Measurements from ENCODE around the gene SALL4.

Gene SALL4

DNA sequence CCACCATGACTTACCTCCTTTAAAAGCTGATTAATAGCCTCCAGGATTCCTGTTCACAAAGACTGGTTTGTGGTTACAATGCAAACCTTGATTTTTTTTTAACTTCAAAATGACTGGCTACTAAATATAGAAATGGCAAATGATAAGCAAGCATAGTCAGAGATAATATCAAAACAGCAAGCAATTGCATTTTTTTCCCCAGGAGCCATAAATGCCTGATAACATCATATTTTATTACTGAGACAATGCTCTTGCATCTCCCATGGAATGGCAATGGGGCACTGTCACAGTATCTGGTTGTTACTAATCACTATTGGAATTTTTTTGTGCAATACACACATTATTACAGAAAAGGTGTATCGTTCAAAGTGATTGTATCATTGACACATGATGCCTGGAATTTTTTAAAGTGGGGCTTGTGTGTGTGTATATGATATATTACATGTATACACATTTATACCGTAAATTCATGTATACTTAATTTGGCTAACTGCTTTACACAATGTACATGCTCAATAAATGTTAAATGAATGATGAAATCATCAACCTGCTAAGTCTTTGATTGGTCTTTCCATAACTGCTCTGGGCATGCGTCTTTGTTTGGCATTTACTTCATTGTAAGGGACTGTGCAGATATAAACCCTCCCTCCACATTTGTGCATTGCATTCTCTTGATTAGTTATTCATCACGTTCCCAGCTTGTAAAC lies 980 bp upstream of the SALL4 start:
- TF ChIP-seq, protein P1, sequence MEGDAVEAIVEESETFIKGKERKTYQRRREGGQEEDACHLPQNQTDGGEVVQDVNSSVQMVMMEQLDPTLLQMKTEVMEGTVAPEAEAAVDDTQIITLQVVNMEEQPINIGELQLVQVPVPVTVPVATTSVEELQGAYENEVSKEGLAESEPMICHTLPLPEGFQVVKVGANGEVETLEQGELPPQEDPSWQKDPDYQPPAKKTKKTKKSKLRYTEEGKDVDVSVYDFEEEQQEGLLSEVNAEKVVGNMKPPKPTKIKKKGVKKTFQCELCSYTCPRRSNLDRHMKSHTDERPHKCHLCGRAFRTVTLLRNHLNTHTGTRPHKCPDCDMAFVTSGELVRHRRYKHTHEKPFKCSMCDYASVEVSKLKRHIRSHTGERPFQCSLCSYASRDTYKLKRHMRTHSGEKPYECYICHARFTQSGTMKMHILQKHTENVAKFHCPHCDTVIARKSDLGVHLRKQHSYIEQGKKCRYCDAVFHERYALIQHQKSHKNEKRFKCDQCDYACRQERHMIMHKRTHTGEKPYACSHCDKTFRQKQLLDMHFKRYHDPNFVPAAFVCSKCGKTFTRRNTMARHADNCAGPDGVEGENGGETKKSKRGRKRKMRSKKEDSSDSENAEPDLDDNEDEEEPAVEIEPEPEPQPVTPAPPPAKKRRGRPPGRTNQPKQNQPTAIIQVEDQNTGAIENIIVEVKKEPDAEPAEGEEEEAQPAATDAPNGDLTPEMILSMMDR (conservative IDR thresholded peaks at IDR 0.05; ENCODE audit: low read depth, low read length), result no peak
- DNase-seq (ENCODE audit: low read depth), result no peak
- no peak overlapping the region for H3K4me3 ChIP-seq (ENCODE audit: low read length)

DNA sequence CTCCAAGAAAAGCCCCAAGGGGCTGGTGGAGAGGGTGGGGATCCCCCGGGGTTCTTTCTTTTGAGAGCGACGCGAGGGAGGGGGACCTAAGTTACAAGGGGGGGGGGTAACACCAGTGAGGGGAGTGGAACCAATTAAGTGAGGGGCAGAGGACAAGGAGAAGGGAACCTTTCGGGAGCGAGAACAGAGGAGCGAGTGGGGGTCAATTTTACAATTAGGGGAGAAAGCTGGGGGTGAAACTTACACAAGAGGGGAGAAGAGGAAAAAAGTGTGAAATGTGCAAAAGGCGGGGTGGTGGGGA lies 548 bp downstream of the SALL4 start:
- H3K4me3 ChIP-seq (ENCODE audit: low read length), result peak overlapping the region; percentile 53
- no peak for DNase-seq (ENCODE audit: low read depth)
- TF ChIP-seq, protein P1 (conservative IDR thresholded peaks at IDR 0.05; ENCODE audit: low read depth, low read length), result no peak

DNA sequence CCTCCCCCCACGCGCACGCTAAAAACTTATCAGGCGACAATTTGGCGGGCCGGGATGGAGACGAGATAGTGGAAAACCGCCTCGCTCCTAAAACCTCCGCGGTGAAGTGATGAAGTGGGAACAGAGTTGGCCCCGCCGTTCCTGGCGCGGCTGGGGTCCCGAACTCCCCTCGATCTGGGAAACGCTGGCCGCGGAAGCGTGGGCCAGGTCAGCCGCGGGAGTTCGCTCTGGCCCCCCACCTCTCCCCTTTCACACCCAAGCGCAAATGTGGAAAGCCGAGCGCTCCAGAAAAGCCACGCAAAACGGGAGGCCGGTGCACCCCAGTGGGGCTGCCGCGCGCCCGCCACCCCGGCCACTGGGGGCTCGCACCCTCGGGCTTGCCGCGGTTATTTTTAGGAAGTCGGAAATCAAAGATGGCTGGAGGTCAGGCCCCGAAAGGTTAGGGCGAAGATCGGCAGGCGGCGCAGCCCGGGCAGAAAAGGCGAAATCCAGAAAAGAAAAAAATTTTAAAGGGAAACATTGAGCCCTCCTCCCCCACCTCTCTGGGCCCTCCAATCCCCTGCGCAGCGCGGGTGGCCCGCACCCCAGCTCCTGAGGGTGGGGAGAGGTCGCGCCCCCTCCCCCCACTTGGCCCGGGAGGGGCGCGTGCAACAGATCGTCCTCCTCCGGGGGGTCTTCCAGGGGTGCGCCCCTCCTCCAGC lies 1.0 kb downstream of the SALL4 start:
- TF ChIP-seq, protein P1 (conservative IDR thresholded peaks at IDR 0.05; ENCODE audit: low read depth, low read length), result no peak
- DNase-seq (ENCODE audit: low read depth), result no peak
- peak overlapping the region; percentile 53 for H3K4me3 ChIP-seq (ENCODE audit: low read length)

DNA sequence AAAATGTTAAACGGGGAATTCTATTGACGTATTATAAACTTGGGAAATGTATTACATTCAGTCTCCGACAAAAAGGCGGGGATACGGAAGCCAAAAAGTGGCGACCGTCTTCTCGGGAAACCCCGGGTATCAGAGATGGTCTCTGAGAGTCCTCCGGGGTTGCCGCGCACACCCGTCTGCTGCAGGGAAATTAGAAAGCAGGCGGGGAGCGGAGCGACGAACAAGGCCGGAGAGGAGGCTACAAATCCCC lies 1.5 kb downstream of the SALL4 start:
- TF ChIP-seq, protein P1 (conservative IDR thresholded peaks at IDR 0.05; ENCODE audit: low read depth, low read length), result no peak
- no peak for DNase-seq (ENCODE audit: low read depth)
- H3K4me3 ChIP-seq (ENCODE audit: low read length), result peak overlapping the region; percentile 53

DNA sequence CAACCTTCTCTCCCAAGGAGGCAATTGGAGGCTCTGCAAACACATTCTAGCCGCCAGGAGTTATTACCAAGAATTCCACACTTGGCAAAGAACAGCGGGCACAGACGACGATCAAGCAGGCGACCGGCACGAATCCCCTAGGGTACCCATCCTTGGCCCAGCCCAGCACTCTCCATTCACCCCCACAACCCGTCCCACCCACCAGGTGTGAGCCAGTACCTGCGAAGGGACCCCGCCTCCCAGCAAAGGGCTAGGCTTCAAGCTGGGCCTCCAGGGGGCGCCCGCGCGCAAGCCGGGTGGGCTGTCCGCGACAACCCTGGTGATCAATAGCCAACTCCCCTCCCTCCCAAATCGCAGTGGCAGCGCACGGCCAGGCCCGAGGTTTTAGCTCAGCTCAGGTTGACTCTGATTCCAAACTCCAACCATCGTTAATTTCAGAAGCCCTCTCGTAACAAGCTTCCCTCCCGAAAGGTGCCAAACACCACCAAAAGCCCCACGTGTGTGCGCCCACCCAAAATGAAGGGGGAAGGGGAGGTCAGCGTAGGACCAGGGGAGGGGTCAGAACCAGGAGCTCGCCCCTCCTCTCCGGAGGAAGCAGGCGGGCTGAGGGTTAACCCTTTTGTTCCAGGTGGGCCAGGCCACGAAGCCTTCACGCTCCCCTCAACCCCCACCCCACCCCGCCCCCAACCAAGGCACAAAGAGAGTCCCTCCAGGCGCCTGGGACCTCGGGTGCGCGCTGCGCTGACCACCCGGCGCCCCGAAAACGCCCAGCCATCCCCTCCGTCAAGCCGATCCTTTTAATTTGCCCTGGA lies 2.1 kb downstream of the SALL4 start:
- TF ChIP-seq, protein P1 (conservative IDR thresholded peaks at IDR 0.05; ENCODE audit: low read depth, low read length), result peak; percentile 96
- peak overlapping the region; percentile 53 for H3K4me3 ChIP-seq (ENCODE audit: low read length)
- no peak for DNase-seq (ENCODE audit: low read depth)

DNA sequence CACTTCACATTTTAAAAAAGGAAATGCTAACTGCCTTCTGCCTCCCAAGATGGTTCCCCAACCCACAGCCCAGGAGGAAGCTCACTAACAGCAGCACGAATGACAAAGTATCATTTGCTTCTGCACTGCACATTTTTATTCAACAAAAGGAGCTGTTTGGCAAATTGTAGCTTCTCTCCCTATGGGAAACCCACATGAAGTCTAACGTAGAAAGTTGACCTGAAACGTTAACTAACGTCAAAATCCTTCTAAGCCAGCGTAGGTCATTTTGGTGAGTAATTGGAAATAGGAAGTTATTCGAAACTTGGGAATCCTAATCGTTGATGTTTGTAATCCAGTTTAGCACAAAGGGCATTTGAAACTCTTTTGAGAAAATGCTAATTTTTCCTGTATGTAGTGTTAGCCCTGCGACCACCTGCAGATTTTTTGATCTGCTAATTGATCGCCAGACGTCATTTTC lies 2.9 kb downstream of the SALL4 start:
- no peak overlapping the region for H3K4me3 ChIP-seq (ENCODE audit: low read length)
- no peak for DNase-seq (ENCODE audit: low read depth)
- TF ChIP-seq, protein P1 (conservative IDR thresholded peaks at IDR 0.05; ENCODE audit: low read depth, low read length), result no peak

All from retinal pigment epithelial cell (primary cell).